Ishikawa (cell line): Measurements from ENCODE around the gene CNTNAP2.

Source experiments
- CEBPB ChIP-seq: IDR thresholded peaks from 2 replicates; pipeline ENCODE4 v1.6.1; 2012
- CREB1 ChIP-seq: IDR thresholded peaks from 2 replicates; pipeline ENCODE4 v1.6.1; 2012; ENCODE audit warnings: low read depth
- EGR1 ChIP-seq: IDR thresholded peaks from 2 replicates; pipeline ENCODE4 v1.6.1; 2012
- EP300 ChIP-seq: IDR thresholded peaks from 2 replicates; pipeline ENCODE4 v1.6.1; 2012; ENCODE audit warnings: borderline replicate concordance
- FOXM1 ChIP-seq: IDR thresholded peaks from 2 replicates; pipeline ENCODE4 v1.6.1; 2012; ENCODE audit warnings: low read depth, borderline replicate concordance
- NFIC ChIP-seq: IDR thresholded peaks from 2 replicates; pipeline ENCODE4 v1.6.1; 2012
- RAD21 ChIP-seq: IDR thresholded peaks from 2 replicates; pipeline ENCODE4 v1.6.1; 2012; ENCODE audit warnings: low read depth
- TAF1 ChIP-seq: IDR thresholded peaks from 2 replicates; pipeline ENCODE4 v1.6.1; 2012; ENCODE audit warnings: low read depth, mild to moderate bottlenecking
- TCF12 ChIP-seq: IDR thresholded peaks from 2 replicates; pipeline ENCODE4 v1.6.1; 2012; ENCODE audit warnings: low read depth
- TEAD4 ChIP-seq: IDR thresholded peaks from 2 replicates; pipeline ENCODE4 v1.6.1; 2012
- YY1 ChIP-seq: IDR thresholded peaks from 2 replicates; pipeline ENCODE4 v1.6.1; 2012; ENCODE audit warnings: low read depth
- ZBTB7A ChIP-seq: IDR thresholded peaks from 2 replicates; pipeline ENCODE4 v1.6.1; 2012; ENCODE audit warnings: low read depth
- TF ChIP-seq, protein P1 (sequence below): IDR thresholded peaks from 2 replicates; pipeline ENCODE4 v1.6.1; 2012; ENCODE audit warnings: low read depth, mild to moderate bottlenecking
- TF ChIP-seq, protein P2 (sequence below): IDR thresholded peaks from 2 replicates; pipeline ENCODE4 v1.6.1; 2012
- TF ChIP-seq, protein P3 (sequence below): IDR thresholded peaks from 2 replicates; pipeline ENCODE4 v1.6.1; 2012

CNTNAP2 gene

DNA sequence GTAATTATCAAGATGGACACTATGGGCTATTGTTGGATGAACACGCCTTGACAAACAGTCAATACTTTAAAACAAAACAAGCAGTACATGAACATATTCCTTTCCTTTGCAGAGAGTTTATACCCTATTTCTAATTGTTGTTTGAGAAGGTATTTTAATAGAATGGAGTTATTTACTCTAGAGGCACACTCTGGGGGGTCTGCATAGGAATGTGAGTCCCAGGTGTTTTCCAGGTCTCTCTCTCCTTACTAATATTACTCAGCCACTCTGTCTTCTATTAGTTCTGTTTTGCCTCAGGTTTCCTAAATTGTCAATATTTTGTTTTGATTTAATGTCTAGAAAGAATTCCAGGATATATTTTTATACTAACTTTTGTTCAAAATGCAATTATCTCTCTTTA, 1091.4 kb downstream of the CNTNAP2 start:
- TF ChIP-seq CEBPB (no peak), ZBTB7A (no peak), FOXM1 (no peak), EGR1 (no peak), RAD21 (no peak), TCF12 (no peak), CREB1 (no peak), NFIC (no peak), EP300 (no peak), TEAD4 (no peak), TAF1 (no peak), YY1 (no peak)
- TF ChIP-seq, protein P1, sequence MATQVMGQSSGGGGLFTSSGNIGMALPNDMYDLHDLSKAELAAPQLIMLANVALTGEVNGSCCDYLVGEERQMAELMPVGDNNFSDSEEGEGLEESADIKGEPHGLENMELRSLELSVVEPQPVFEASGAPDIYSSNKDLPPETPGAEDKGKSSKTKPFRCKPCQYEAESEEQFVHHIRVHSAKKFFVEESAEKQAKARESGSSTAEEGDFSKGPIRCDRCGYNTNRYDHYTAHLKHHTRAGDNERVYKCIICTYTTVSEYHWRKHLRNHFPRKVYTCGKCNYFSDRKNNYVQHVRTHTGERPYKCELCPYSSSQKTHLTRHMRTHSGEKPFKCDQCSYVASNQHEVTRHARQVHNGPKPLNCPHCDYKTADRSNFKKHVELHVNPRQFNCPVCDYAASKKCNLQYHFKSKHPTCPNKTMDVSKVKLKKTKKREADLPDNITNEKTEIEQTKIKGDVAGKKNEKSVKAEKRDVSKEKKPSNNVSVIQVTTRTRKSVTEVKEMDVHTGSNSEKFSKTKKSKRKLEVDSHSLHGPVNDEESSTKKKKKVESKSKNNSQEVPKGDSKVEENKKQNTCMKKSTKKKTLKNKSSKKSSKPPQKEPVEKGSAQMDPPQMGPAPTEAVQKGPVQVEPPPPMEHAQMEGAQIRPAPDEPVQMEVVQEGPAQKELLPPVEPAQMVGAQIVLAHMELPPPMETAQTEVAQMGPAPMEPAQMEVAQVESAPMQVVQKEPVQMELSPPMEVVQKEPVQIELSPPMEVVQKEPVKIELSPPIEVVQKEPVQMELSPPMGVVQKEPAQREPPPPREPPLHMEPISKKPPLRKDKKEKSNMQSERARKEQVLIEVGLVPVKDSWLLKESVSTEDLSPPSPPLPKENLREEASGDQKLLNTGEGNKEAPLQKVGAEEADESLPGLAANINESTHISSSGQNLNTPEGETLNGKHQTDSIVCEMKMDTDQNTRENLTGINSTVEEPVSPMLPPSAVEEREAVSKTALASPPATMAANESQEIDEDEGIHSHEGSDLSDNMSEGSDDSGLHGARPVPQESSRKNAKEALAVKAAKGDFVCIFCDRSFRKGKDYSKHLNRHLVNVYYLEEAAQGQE = no peak
- TF ChIP-seq, protein P2, sequence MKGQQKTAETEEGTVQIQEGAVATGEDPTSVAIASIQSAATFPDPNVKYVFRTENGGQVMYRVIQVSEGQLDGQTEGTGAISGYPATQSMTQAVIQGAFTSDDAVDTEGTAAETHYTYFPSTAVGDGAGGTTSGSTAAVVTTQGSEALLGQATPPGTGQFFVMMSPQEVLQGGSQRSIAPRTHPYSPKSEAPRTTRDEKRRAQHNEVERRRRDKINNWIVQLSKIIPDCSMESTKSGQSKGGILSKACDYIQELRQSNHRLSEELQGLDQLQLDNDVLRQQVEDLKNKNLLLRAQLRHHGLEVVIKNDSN = no peak
- TF ChIP-seq, protein P3, sequence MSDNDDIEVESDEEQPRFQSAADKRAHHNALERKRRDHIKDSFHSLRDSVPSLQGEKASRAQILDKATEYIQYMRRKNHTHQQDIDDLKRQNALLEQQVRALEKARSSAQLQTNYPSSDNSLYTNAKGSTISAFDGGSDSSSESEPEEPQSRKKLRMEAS = no peak

DNA sequence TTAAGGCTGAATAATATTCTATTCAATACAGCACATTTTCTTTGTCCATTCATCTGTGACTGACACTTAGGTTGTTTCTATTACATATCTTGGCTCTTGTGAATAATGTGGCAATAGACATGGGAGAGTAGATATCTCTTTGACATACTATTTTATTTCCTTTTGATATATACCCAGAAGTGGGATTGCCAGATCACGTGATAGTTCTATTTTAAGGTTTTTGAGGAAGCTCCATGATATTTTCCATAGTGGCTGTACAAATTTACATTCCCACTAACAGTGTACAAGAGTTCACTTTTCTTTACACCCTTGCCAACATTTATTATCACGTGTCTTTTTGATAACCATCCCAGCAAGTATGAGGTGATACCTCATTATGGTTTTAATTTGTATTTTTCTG, 1114.7 kb downstream of the CNTNAP2 start:
- TF ChIP-seq FOXM1 = no peak
- TF ChIP-seq CEBPB = no peak
- TF ChIP-seq, protein P3 = no peak
- no peak for TF ChIP-seq RAD21
- TF ChIP-seq NFIC = no peak
- TF ChIP-seq, protein P1 = no peak
- no peak for TF ChIP-seq TEAD4

DNA sequence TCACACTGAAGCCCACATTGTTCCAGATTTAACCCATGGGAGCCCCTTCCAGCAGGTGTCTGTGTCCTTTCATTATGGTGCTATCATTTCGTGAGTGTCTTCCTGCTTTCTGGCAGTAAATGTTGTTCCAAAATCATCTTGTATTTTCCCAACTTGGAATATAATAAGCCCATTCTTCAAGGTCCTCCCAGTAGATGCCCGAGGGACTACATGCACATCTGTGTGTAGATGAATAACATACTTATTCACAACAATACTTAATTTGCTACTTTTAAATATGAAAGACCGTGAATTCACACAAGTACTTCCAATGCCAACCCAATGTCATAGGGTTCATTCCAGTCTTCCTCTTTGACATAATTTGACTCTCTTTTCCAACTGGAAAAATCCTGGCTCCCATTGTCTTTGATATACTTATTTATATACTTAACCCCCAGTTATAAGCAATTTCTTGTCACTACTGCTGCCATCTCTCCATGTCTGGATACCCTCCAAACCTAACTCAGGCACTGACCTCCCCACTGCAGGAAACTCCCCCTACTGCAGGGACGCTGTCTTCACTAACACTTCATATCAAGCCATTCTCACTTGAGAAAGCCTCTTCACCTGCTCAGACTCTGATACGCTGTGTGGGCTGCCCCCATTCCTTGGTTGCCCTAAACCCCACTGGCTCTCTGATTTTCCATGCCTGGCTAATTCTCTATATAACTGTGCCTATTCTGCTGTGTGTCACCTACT, 1119.2 kb downstream of the CNTNAP2 start:
- TF ChIP-seq FOXM1 (no peak), EGR1 (no peak), TCF12 (no peak), TEAD4 (no peak), TAF1 (no peak), CEBPB (no peak), ZBTB7A (no peak), EP300 (no peak), YY1 (no peak), NFIC (no peak), RAD21 (no peak), CREB1 (no peak)
- TF ChIP-seq, protein P2 = no peak
- TF ChIP-seq, protein P3 = no peak
- TF ChIP-seq, protein P1 = no peak

DNA sequence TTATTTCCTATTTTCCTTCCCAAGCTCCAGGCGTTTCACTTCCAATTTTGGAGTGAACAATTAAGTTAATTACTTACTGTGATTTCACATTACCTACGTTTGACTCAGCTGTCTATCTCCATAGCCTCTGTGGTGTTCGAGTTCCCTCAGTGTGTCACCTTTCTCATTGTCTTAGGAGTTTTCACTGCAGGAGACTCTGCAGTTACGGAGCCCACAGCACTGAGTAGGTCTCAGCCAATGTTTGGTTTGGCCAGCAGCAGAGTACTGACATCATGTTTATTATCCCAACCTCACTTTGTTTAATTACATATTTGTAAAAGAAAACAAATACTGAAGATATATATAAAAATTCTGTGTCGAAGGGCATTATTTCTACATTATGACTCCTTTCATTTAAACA, 1123.9 kb downstream of the CNTNAP2 start:
- TF ChIP-seq ZBTB7A (no peak), EP300 (no peak)

DNA sequence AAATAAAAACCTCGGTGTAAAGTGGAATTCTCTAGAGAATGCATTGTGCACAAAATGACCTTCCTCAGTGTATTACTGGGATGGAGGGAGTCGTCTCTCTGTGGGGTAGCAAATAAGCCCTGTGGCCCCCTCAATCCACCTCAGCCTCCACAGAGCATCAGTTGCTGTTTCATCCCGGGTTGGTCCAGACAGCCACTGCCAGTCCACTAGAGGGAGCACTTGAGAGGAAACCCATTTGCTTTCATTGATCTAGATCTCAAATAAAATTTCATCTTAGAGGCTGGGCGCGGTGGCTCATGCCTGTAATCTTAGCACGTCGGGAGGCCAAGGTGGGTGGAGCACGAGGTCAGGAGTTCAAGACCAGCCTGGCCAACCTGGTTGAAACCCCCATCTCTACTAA, 1128.7 kb downstream of the CNTNAP2 start:
- no peak for TF ChIP-seq EGR1
- peak; percentile 42 for TF ChIP-seq RAD21
